Erythroblast (primary cell): ENCODE data around the gene INS.

Experiments
- GATA1 ChIP-seq: IDR thresholded peaks from 2 replicates; pipeline ENCODE4 v1.6.1; 2011; ENCODE audit warnings: low read depth, mild to moderate bottlenecking, control low read depth, low read length, moderate library complexity
- POLR2A ChIP-seq: IDR thresholded peaks from 2 replicates; pipeline ENCODE4 v1.6.1; 2011; ENCODE audit warnings: mild to moderate bottlenecking, low read length

- TF ChIP-seq POLR2A (no peak), GATA1 (no peak)
Observed at GRCh38 chr11:2132874-2133240, 28.2 kb downstream of the INS start.
